ENCODE results near the gene SLC5A7. TPM values are rescaled to one million over a fixed set of nuclear protein-coding genes. Genes with fewer than 3 reads are reported as not detected.

Gene SLC5A7
- total RNA-seq, 1 experiment from 2014 or later, result not detected

Other genes with a start within 250 kb of the SLC5A7 start
- gene RGPD4, start 159.6 kb upstream of the SLC5A7 start, total RNA-seq (2014; rRNA removed), result not detected in 2 replicates